Thyroid gland (tissue), 4 donors: ENCODE measurements around the gene MTHFSD.

ENCODE experiments used
- CTCF ChIP-seq, 6 experiments: fragments of 200-600 bp in 3 of 6; fragments of 450-650 bp in 3 of 6; sonication (generic) in 3 of 6; IDR thresholded peaks; one replicate each; pipeline ENCODE4 v1.5.1; 2016 to 2019; ENCODE audit warnings: antibody characterized with exemption in 6 of 6, mild to moderate bottlenecking in 2 of 6, inconsistent platforms in 1 of 6, moderate library complexity in 1 of 6
- POLR2A ChIP-seq, 2 donors: fragments of 450-650 bp; IDR thresholded peaks; one replicate each; pipeline ENCODE4 v1.6.1; 2017; ENCODE audit warnings: antibody characterized with exemption in 2 of 2, mild to moderate bottlenecking in 2 of 2, moderate library complexity in 1 of 2

- no peak for TF ChIP-seq POLR2A (IDR thresholded peaks at IDR 0.05)
- no peak for TF ChIP-seq CTCF (IDR thresholded peaks at IDR 0.05)
Measured at GRCh38 chr16:86494039-86494564, 60.9 kb downstream of the MTHFSD start.
